ENCODE results near the gene SMG6. TPM values are rescaled to one million over a fixed set of nuclear protein-coding genes. Genes with fewer than 3 reads are reported as not detected.

SMG6 gene
- total RNA-seq, 1 experiment from 2014 or later, result 28.6 TPM

GRCh38 chr17:2235265-2235664 lies 68.3 kb downstream of the SMG6 start:
- Histone ChIP-seq H3K4me1 (ENCODE audit: insufficient read depth, low read length) (no peaks in the 10 kb centered on the region), H3K14ac (ENCODE audit: insufficient read depth, low read length) (no peak overlapping the region), H3K9ac (ENCODE audit: extremely low read depth, insufficient read length, low read length) (no peak overlapping the region), H3K9me3 (ENCODE audit: control insufficient read depth, low read depth, low read length) (no peaks in the 10 kb centered on the region), H3K27me3 (ENCODE audit: insufficient read depth, low read length) (no peaks in the 10 kb centered on the region), H2BK120ac (ENCODE audit: low read depth, low read length, poor library complexity, severe bottlenecking) (no peak overlapping the region), H3K56ac (ENCODE audit: insufficient read length, low read depth, low read length) (no peak overlapping the region), H3K4ac (ENCODE audit: low read depth, low read length) (no peak overlapping the region), H2BK20ac (ENCODE audit: low read depth, low read length, poor library complexity, severe bottlenecking) (no peak overlapping the region), H2AK5ac (ENCODE audit: insufficient read length, low read length) (no peak overlapping the region), H3K27ac (ENCODE audit: insufficient read length, low read depth, low read length) (no peak overlapping the region), H3K18ac (ENCODE audit: insufficient read length, low read depth, low read length) (no peak overlapping the region), H4K20me1 (ENCODE audit: control insufficient read depth, insufficient read depth, insufficient read length) (no peaks in the 10 kb centered on the region), H3K79me1 (ENCODE audit: insufficient read depth, low read depth, low read length, poor library complexity, severe bottlenecking) (no peaks in the 10 kb centered on the region), H4K91ac (ENCODE audit: insufficient read length, low read depth, low read length) (no peak overlapping the region), H3K23me2 (ENCODE audit: insufficient read length, low read depth, low read length, poor library complexity, severe bottlenecking) (no peaks in the 10 kb centered on the region), H2BK15ac (ENCODE audit: low read depth, low read length) (no peak overlapping the region), H4K8ac (replicated peaks; ENCODE audit: insufficient read length, low read depth, low read length) (no peak overlapping the region), H2BK5ac (ENCODE audit: insufficient read length, low read length) (no peak overlapping the region), H2AFZ (ENCODE audit: low read length) (no peak overlapping the region), H3K79me2 (ENCODE audit: insufficient read depth, low read length) (no peaks in the 10 kb centered on the region), H4K5ac (ENCODE audit: insufficient read length, low read depth, low read length) (no peak overlapping the region), H3T11ph (ENCODE audit: low read length) (no peak overlapping the region), H2BK12ac (ENCODE audit: insufficient read length, low read depth, low read length) (no peak overlapping the region), H3K23ac (ENCODE audit: insufficient read length, low read depth, low read length) (no peak overlapping the region), H3K4me2 (ENCODE audit: insufficient read depth, insufficient read length, low read length) (no peak overlapping the region)
- no peak for DNase-seq
- whole genome bisulfite sequencing (ENCODE audit: extremely low coverage, insufficient read length, low lambda C conversion rate), result no CpG with 5 or more reads among the region's 4 CpGs
- Mint-ChIP-seq H3K9me3 (no peaks in the 10 kb centered on the region), H3K4me3 (no peak overlapping the region), H3K27ac (no peak overlapping the region), H3K36me3 (ENCODE audit: insufficient read depth in 1 of 3, low read depth in 3 of 3) (peaks cover 0 to 18% (median 14%) of the 10 kb centered on the region in 3 experiments; a peak in 4 of 7 replicates), H3K4me1 (peaks cover 2 to 8% of the 10 kb centered on the region in 2 experiments; a peak in 3 of 4 replicates), H3K27me3 (ENCODE audit: low read depth) (no peaks in the 10 kb centered on the region)
- TF ChIP-seq, protein P1, sequence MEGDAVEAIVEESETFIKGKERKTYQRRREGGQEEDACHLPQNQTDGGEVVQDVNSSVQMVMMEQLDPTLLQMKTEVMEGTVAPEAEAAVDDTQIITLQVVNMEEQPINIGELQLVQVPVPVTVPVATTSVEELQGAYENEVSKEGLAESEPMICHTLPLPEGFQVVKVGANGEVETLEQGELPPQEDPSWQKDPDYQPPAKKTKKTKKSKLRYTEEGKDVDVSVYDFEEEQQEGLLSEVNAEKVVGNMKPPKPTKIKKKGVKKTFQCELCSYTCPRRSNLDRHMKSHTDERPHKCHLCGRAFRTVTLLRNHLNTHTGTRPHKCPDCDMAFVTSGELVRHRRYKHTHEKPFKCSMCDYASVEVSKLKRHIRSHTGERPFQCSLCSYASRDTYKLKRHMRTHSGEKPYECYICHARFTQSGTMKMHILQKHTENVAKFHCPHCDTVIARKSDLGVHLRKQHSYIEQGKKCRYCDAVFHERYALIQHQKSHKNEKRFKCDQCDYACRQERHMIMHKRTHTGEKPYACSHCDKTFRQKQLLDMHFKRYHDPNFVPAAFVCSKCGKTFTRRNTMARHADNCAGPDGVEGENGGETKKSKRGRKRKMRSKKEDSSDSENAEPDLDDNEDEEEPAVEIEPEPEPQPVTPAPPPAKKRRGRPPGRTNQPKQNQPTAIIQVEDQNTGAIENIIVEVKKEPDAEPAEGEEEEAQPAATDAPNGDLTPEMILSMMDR (conservative IDR thresholded peaks at IDR 0.05), result no peak
